Measurements from ENCODE around the gene OXGR1. TPM values are rescaled to one million over a fixed set of nuclear protein-coding genes. Genes with fewer than 3 reads are reported as not detected.

OXGR1 gene
- total and polyA plus RNA-seq, 2 of the 4 experiments (the other 2 are of a cell fraction), result not detected

GRCh38 chr13:96966415-96967102 is 27.7 kb downstream of the OXGR1 start:
- H3K4me1 ChIP-seq (ENCODE audit: control insufficient read depth, insufficient read depth, low read length), result no peaks in the 10 kb centered on the region
- no peaks in the 10 kb centered on the region for H3K79me1 ChIP-seq (ENCODE audit: low read depth in 1 of 2, low read length in 2 of 2)
- H3K27me3 ChIP-seq (ENCODE audit: control insufficient read depth, insufficient read depth, low read length), result no peaks in the 10 kb centered on the region
- 83% methylated on average over 3 of the region's 12 CpGs; no CpG with 5 or more reads in 1 of the 2 experiments for WGBS, 2 experiments (ENCODE audit: extremely low coverage in 2 of 2, insufficient read length in 1 of 2)
- ATAC-seq (ENCODE audit: low read depth) (no peak), DNase-seq (no peak)
- H3K4me3 ChIP-seq (ENCODE audit: insufficient read depth, low read depth, low read length), result no peak overlapping the region
- no peak overlapping the region for H2BK5ac ChIP-seq (ENCODE audit: low read depth, low read length, poor library complexity, severe bottlenecking)
- H2AFZ ChIP-seq (replicated peaks; ENCODE audit: low read length, poor library complexity), result no peak overlapping the region
- no peak overlapping the region for H2AK9ac ChIP-seq (replicated peaks; ENCODE audit: low read depth, low read length, poor library complexity)
- H3K9me3 ChIP-seq (ENCODE audit: control insufficient read depth, insufficient read depth, low read length), result peaks cover 10% of the 10 kb centered on the region
- H2AK5ac ChIP-seq (ENCODE audit: low read depth, low read length), result no peak overlapping the region
- TF ChIP-seq NFE2L2 (IDR thresholded peaks at IDR 0.05; ENCODE audit: low read depth, low read length), result no peak
- dilution Hi-C loops (cut with HindIII; ENCODE audit: low sequenced_read_pairs, unreplicated experiment) (no loop called here), in situ Hi-C loops (cut with MboI; ENCODE audit: low sequenced_read_pairs) (no loop called here), intact Hi-C loops (cut with micrococcal nuclease) (no loop called here)
- H3K4ac ChIP-seq (ENCODE audit: low read depth, low read length), result no peak overlapping the region
- ChIA-PET POLR2A (ENCODE audit: unreplicated experiment) (no interaction called here), CTCF (interaction anchor here (1.1 to 1.4 kb wide), 2 partner anchors 8 to 12 kb away, joined by 4 to 5 read pairs; no protein-coding TSS in a partner anchor)
- no peaks in the 10 kb centered on the region for H4K20me1 ChIP-seq (ENCODE audit: insufficient read depth, low read length)
- H2BK15ac ChIP-seq (ENCODE audit: low read depth, low read length), result no peak overlapping the region
- H3K27ac ChIP-seq (ENCODE audit: insufficient read depth, low read length), result no peak overlapping the region
- no peak overlapping the region for H3K56ac ChIP-seq (ENCODE audit: extremely low read depth, insufficient read depth, low read length)
- no peak overlapping the region for H4K8ac ChIP-seq (ENCODE audit: low read depth in 2 of 2, low read length in 2 of 2)
- no peak overlapping the region for H2BK20ac ChIP-seq (ENCODE audit: low read depth, low read length)
- BruUV-seq (replicated peaks), result no TSS peak
- H3K4me2 ChIP-seq (ENCODE audit: low read depth, low read length), result no peak overlapping the region
- H2BK120ac ChIP-seq (ENCODE audit: low read depth, low read length), result no peak overlapping the region
- no peak overlapping the region for H3K23ac ChIP-seq (ENCODE audit: low read depth, low read length)
- H4K91ac ChIP-seq (ENCODE audit: insufficient read depth, low read depth, low read length), result no peak overlapping the region
- no peak overlapping the region for H4K5ac ChIP-seq (ENCODE audit: low read depth, low read length)
- H3K18ac ChIP-seq (ENCODE audit: low read depth, low read length), result no peak overlapping the region
- H3K36me3 ChIP-seq (ENCODE audit: control insufficient read depth, insufficient read depth, low read length), result no peaks in the 10 kb centered on the region
- H3K9ac ChIP-seq (ENCODE audit: low read depth, low read length), result no peak overlapping the region
- no peaks in the 10 kb centered on the region for H3K9me1 ChIP-seq (ENCODE audit: insufficient read depth, low read length)
- H3K14ac ChIP-seq (replicated peaks; ENCODE audit: low read depth, low read length), result no peak overlapping the region
